HG03175 (cell line): ENCODE results near the gene ABCA8.

Source experiments
- ATAC-seq: cut with Tn5 transposase; IDR thresholded peaks from one replicate; pipeline ENCODE4 v1.9.1; 2021; ENCODE audit warnings: mild to moderate bottlenecking, moderate library complexity; ENCODE audit not compliant: unreplicated experiment

Gene ABCA8

DNA sequence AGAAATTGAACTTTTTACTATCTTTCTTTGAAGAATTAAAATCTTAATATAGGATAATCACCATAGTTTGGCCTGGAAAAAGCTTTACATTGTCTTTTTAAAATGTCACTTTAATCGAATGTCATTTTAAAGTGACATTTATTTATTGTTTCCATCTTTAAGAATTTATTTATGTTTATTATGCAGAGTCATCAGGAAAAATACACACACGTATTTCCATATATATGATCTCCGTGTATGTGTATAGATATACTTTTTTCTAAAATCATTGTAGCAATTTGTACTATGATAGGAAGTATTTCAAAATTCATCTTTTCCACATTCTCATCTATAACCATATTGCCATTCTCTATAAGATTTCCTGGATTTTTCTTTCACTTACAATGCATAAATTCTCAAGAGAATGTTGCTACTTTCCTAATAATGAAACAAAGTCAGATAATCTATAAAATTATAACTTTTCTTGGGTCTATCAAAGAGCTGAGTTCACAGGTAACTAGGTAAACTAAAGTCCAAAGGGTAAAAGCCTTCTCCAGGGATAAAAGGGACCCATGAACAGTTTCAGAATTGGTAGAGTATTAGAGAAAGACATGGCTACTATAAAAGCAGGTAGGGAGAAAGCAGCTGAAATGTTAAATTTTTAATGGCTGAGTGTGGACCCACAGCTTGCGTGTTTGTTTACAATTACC lies 11.9 kb downstream of the ABCA8 start:
- ATAC-seq, result no peak

DNA sequence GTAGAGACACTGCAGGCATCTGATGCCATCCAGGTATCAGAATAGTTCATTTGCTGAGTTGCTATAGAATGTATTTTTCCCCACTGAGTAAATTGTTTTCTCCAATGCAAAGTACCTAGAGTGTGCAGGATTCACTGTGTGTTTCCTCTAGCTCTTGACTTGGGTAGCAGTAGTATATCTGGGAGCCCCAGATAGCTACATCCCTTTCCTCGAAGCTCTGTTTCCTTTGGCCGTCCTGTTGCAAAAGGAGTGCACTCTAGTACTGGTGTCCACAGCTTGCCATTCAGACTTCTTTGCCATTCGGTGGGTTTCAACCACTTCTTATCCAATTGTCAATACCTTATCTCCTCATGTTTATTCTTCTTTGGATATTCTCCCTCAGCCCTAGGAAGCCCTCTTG lies 12.8 kb downstream of the ABCA8 start:
- no peak for ATAC-seq

GRCh38 chr17:68941761-68942160 lies 13.4 kb downstream of the ABCA8 start:
- ATAC-seq, result no peak

DNA sequence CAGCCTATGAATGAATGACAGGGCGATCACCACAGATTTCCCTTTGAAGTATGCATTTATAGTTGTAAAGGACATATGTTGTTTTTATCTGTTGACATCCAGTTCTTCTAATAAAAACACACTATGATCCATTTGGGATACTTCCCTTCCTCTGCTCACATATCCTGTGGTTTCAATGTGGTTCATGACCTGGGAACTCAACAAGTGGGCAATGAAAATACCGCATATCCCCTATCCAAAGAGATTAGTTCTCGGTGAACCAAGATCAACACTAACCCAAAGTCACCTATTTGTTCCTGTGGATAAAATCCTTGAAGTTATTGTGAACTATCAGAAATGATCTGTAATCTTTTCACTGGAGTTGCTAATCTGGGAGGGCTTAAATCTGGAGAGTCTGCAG lies 16.0 kb downstream of the ABCA8 start:
- ATAC-seq, result no peak

DNA sequence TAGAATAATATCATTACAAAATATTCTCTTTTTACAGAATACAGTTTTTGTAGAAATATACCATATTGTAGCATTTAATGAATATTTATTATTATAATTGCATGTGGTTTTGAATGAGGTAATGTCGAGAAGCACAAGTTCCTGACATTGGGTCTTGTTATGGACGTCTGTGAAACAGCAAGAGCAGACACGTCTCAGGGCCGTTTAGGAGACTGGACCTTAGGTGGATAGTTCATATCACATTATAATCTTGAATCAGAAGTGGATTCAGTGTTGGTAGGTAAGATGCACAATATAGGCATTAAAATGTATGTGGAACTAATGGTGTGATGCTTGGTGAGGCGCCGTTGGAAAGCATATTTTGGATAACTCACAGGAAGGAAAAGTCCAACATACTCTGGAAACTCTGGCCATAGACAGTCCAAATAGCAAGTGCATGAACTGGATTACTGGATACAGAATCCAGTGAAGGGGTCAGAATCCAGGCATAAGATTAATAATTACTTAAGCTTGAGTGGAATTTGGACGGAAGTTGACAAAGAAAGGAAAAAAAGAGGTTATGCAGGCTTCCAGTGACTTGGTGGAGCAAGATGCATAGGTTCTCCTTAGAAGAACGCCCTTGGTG lies 17.2 kb downstream of the ABCA8 start:
- no peak for ATAC-seq

GRCh38 chr17:68927516-68927915 lies 27.7 kb downstream of the ABCA8 start:
- no peak for ATAC-seq

DNA sequence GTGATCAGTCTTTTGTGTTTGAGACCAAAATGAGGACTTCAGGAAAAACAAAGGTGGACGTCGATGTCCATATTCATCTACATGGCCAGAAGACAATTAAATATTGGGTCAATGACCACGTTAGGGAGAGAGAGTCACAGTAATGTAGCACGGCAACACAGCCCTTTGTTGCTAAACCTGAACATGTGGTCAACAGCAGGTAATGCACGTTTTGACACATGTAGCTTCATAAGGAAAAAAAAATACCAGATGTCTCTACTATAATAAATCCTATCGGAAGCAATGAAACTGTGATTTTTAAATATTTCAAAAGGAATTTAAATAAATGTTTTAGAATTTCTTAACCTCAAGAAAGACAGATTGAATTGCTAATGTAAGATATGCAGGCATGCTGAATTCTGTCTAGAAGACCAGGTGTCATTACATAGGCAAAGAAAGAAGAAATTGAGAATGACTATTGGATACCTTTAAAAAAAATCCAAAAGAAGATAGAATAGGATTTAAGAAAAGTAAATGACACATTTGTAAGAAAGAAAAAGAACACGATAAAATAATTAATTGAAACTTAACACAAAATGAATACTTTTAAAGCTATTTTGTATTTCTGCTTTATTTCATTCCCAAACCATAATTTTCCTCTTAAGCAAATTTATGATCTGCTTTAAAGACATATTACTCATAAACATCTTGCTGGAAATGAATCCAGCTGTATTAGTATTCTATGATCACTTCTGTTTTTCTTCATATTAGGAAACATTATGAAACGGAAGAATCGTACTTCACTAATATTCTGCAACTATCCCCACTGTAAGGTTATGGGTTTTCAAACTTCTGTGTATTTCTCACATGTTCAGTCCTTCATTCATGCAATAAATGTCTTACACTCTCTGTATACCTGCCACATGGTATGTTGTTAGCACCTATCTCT lies 30.1 kb downstream of the ABCA8 start:
- no peak for ATAC-seq

- ATAC-seq, result no peak
Observed at GRCh38 chr17:68910789-68911431, 44.3 kb downstream of the ABCA8 start.

DNA sequence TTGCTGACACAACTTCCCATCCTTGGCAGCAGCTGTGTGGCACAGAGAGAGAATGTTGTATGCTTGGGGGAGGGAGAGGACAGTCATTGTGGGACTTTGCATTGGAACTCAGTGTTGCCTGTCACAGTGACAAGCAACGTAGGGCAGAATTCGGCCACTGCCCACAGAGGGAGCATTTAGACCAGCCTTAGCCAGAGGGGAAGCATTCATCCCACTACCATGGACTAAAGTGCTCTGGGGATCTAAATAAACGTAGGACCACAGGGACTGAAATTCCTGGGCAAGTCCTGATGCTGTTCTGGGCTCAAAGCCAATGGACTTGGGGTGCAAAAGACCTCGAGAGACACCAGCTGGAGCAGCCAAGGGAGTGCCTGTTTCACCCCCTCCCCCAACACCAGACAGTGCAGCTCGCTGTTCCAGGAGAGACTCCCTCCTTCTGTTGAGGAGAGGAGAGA lies 44.9 kb downstream of the ABCA8 start:
- no peak for ATAC-seq

DNA sequence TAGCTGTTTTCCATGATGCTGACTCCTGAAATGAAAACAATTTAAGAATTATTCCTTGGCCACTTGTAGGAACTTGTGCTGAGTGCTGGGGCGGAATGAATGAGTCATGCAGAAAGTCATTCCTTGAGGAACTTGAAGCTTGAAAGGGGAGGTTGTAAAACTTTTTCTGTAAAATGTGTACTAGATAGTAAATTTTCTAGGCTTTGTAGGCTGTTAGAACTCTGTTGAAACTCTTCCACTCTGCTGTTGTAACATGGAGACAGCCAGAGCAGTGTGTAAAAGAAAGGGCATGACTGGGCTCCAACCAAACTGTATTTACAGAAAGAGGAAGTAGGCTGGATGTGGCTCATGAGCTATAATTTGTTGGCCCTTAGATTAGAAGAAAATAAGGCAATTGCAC lies 46.1 kb downstream of the ABCA8 start:
- peak; percentile 55 for ATAC-seq

- no peak for ATAC-seq
Observed at GRCh38 chr17:68908045-68908444, 47.1 kb downstream of the ABCA8 start.

DNA sequence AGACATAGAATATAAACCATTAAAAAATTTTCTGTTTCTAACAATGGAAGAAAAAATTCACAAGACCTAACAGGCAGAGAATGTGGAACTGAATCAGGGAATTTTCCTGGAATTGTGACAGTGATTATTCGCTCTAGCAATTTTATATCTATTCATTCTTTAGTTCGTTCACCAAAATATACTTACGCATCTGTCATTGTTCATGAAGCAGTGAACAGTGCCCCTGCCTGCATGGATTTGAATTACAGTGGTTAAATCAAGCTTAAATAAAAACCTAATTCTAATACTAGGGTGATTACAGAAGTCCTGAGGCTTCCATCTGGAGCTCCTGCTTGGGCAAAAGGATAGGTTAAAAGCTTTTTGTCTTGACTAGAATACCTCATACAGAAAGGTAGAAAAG lies 48.6 kb downstream of the ABCA8 start:
- no peak for ATAC-seq

- no peak for ATAC-seq
Observed at GRCh38 chr17:68903286-68903685, 51.9 kb downstream of the ABCA8 start.

DNA sequence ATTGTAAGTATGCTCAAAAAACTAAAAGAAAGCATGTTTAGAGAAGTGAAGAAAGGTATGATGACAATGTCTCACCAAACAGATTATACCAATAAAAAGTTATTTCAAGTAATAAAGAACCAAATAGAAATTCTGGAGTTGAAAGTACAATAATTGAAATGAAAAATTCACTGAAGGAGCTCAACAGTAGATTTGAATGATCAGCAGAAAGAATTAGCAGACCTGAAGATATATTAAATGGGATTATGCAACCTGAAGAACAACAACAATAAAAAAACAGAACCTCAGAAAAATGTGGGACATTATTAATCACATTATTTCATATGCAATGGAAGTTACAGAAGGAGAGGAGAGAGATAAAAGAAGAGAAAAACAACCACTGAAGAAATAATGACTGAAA lies 57.6 kb downstream of the ABCA8 start:
- no peak for ATAC-seq

DNA sequence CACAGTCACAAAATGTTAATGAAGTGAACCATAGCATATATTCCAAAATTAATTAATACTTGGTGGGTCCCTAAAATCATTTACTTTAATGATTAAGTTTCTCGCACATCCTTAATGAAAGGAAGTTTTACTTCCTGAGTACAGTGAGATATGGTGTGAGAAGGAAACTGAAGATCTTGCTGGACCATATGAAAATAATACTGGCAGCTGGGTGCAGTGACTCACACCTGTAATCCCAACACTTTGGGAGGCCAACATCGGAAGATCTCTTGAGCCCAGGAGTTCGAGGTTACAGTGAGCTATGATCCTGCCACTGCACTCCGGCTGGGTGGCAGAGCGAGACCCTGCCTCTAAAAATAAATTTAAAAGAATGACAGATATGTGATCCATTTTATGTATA lies 62.5 kb downstream of the ABCA8 start:
- no peak for ATAC-seq

DNA sequence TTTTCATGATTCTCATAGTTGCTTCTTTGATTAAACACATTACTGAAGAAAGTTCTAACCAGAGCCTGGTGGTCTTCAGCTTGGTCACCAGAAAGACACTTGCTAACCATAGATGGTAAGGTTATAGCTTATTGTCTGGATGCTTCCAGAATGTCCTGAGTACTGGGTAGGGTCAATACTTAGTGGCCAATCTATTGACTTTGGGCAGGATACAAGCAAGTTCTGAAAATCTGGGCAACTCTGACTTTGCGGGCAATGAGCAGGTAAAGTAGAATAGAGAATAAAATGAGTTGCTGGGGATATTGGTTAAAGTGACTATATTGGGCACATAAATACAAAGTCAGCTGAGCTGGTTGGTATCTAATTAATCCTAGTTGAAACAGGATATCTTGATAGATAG lies 63.0 kb downstream of the ABCA8 start:
- no peak for ATAC-seq

- no peak for ATAC-seq
Observed at GRCh38 chr17:68886401-68886800, 68.8 kb downstream of the ABCA8 start.

- no peak for ATAC-seq
Observed at GRCh38 chr17:68884888-68885287, 70.3 kb downstream of the ABCA8 start.

DNA sequence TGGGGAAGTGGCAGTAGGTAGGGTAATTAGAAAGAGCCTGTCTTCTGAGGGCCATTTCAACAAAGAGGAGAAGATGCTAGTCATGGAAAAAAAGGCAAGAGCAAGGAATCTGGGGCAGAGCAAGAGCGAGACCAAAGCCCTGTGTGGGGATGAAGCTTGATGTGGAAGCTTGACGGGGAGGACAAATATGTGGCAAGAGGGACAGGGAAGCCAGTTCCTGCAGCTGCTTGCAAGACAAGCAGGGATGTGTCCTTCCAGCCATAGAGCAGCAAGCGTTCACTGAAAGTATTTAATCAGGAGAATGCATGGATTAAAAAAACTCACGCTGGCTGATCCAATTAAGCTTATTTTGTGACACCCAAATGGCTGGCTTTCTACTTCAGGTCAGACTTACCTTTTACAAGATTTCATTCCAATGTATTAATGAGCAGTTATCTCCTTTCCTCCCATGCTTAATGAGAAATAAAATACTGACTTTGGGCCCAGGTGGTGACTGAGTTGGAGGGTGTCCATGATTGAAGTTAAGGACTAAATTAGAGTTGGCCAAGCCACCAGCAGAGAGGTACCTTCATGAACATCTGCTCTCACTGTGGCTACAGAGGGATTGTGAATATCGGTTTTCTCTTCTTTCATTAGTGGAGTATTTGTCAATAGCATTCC lies 76.8 kb downstream of the ABCA8 start:
- ATAC-seq, result no peak

DNA sequence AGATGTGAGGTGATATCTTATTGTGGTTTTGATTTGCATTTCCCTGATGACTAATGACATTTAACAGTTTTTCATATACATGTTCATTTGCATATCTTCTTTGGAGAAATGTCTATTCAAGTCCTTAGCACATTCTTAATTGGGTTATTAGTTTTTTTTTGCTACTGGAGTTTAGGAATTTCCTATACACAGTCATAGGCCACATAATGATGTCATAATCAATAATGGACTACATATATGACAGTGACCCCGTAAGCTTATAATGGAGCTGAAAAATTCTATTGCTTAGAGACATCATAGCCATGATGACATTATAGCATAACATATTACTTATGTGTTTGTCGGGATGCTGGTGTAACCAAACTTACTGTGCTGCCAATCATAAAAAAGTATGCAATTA lies 83.7 kb downstream of the ABCA8 start:
- ATAC-seq, result no peak

- ATAC-seq, result no peak
Observed at GRCh38 chr17:68870976-68871375, 84.2 kb downstream of the ABCA8 start.
